GM18511 (cell line): ENCODE measurements around the gene KRTAP10-8.
"Not testable (repeated sequence)": the region's sequence is repeated elsewhere in the genome, so short reads cannot be mapped to it uniquely, and the experiment has no call there.

Experiments used
- ATAC-seq: cut with Tn5 transposase; IDR thresholded peaks from one replicate; pipeline ENCODE4 v1.9.1; 2021; ENCODE audit warnings: mild to moderate bottlenecking, moderate library complexity; ENCODE audit not compliant: unreplicated experiment

KRTAP10-8 gene

DNA sequence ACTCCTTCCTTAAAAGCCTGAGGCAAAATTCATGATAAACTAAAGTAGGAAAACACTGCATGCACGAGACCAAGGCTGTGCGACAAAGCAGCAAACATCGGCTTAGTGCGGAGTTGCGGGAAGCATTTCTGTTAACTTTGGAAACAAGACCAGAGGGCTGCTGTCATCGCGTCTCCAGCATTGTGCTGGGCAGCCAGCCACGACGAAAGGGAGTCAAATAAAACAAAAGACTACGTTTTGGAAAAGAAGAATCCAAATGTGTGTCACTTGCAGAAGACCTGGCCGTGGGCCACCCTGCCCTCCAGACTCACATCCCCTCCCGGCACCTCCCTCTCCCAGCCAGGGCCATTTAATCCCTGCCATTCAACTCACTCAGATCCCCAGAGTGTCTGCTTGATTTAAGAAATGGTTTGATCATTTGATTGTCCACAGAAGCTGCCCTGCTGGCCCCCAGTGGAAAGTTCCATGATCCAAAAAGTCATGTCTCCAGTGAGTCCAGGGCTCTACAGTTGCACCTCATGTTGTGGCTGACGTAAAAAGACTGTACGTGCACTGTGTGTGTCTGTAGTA, 31.9 kb downstream of the KRTAP10-8 start:
- ATAC-seq = no peak

DNA sequence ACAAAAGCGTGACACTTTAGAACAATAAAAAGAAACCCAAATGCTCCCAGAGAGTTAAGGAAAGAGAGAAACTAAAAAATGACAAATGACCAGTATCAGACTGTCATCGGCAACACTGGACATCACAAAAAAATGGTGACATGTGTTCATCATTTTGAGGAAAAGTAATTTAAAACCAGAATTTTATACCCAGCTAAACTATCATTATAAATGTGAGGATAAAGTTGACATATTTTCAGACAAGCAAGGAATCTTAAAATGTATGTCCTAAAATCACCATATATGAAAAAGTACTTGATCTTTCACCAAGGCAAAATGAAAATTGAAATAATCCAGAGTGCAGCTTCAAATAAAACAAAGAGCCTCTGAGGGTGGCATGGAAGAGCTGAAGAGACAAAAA, 33.0 kb downstream of the KRTAP10-8 start:
- ATAC-seq = no peak

- ATAC-seq = not testable (repeated sequence)
Measured at GRCh38 chr21:44646366-44647221, 34.7 kb downstream of the KRTAP10-8 start, which contains the start of gene KRTAP10-11. Gene KRTAP10-11 (plus strand): TSS chr21:44646414. CDS start chr21:44646459, 45 bp downstream.

- ATAC-seq = no peak
Measured at GRCh38 chr21:44647222-44647552, 35.3 kb downstream of the KRTAP10-8 start.

DNA sequence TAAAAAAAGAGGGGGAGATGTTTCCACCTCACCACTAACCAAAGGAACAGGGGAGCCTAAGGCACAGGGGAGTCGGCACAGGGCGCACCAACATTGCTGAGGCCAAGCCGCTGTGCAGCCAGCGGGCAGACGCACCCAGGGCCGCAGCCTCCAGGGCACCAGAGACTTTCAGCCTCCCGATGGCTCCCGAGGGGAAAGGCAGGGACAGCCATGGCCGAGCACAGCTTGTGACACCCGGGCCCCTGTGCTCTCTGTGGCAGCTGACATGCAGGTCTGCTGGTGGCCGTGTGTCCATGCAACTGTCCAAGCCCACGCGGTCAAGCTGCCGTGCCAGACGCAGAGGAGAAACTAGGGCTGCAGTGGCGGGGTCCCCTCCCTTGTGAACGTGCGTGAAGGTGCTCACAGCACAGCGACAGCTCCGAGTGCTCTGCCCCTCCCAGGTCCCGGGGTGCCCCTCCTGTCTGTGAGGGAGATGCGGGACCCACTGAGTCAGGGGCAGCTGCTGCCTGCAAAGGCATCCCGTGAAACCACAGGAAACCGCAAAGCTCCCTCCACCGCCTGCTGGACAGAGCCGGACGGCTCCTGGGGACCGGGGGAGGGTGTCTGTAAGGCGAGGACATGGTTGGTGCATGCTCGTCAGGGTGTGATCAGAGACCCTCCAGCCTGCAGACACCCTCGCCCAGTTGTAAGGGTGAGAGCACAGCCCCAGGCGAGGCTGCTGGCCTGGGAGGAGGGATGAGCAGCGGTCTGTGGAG, 36.9 kb downstream of the KRTAP10-8 start:
- ATAC-seq = no peak

GRCh38 chr21:44649521-44650100, 37.7 kb downstream of the KRTAP10-8 start:
- no peak for ATAC-seq

- no peak for ATAC-seq
Measured at GRCh38 chr21:44650265-44650972, 38.5 kb downstream of the KRTAP10-8 start.

DNA sequence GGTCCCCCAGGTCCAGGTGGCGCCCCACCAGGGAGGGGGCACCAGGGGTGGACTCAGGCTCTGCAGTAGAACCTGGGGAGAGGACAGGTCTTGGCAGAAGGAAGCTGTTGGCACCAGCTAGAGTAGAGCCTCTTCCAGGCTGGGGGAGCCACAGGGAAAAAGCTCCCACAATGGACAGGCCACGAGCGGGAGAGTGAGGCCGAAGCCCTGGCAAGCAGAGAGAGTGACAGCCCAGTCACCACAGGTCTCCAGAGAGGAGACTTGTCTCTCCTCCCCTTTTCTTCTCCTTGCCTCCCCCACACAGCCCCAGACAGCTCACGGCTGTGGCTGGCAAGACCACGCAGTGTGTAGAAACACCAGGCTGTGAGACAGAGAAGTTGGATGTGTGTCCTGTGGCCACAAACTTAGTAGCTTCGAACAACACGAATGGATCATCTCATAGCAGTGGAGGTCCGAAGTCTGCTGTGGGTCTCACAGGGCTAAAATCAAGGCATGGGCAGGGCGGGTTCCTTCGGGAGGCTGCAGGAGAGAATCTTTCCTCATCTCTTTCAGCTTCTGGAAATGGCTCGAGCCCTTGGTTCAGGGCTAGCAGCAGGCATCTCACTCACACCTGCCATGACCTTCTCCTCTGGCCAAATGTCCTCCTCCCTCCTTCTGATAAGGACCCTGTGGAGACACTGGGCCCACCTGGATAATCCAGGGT, 39.2 kb downstream of the KRTAP10-8 start:
- ATAC-seq = no peak

DNA sequence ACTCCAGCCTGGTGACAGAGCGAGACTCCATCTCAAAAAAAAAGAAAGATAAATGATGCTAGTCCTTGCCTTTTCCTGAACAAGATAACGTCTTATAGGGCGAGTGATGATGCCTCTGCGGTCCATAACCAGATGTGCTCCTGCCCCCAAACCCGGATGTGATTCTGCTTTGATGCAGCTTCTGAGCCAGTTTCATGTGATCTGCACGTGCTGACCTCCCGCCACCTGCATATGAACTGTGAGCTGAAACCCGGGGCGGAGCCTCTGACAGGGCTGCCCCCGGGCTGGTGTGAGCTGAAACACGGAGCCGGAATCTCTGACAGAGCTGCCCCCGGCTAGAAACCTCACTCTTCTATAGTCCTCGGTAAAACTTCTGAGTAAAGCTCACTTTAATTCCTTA, 41.2 kb downstream of the KRTAP10-8 start:
- ATAC-seq = no peak

DNA sequence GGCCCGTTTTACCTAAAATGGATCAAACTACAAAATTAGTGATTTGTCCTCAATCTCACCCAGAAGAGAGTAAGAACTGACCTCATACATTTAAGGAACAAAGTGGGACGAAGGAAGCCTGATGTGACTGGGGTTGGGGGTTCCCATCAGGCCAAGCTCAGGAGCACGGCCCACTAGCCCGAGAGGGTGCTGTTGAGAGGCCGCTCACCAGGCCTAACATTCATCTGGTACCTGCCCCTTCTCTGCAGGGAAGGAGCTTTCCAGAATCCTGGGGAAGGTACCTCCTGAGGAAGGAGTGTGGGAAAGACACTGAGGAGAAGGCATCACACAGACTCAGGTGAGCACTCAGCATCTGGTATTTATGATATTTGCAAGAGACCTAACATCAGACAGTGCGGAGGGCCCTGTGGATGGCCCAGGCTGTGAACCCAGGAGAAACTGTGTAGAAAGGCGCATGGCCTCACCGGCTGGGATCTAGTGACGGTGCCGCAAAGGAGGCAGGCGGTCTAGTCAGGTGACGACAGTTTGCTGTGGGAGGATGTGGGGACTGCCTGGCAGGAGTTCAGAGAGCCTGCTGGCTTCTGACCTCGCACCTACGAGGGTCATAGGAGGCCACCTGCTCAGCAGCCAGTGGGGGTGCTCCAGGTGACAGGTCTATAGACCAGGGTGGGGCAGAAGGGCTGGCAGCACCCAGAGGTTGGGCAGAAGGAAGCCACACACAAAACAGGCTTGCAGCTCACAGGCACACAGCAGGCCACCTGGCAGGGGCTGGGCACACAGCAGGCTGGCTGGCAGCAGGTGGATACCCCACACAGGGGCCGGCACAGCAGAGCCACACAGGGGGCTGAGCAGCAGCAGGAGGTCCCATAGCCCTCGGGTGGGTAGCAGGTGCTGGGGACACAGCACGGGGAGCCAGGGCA, 42.0 kb downstream of the KRTAP10-8 start:
- no peak for ATAC-seq

- ATAC-seq = no peak
Measured at GRCh38 chr21:44654576-44655175, 42.8 kb downstream of the KRTAP10-8 start, which contains the start of gene KRTAP12-4. Gene KRTAP12-4 (minus strand): TSS chr21:44654659. CDS start chr21:44654614, 45 bp downstream.

DNA sequence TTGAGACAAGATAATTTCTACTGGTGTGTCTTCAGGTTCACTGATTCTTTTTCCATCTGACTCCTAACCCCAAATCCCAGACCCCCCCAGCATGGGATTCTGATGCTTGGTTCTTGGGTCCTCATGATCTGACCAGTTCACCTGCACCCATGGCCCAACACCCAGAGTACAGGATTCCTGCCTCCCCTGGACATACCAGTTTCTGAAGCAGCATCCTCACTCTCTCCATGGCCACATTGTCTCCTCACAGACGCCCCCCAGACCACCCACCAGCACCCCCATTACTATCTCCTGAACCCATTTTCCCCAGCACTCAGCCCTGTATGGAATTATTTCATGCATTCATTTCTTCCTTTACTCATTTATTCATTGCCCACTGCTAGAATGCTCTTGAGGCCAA, 45.0 kb downstream of the KRTAP10-8 start:
- ATAC-seq = no peak

DNA sequence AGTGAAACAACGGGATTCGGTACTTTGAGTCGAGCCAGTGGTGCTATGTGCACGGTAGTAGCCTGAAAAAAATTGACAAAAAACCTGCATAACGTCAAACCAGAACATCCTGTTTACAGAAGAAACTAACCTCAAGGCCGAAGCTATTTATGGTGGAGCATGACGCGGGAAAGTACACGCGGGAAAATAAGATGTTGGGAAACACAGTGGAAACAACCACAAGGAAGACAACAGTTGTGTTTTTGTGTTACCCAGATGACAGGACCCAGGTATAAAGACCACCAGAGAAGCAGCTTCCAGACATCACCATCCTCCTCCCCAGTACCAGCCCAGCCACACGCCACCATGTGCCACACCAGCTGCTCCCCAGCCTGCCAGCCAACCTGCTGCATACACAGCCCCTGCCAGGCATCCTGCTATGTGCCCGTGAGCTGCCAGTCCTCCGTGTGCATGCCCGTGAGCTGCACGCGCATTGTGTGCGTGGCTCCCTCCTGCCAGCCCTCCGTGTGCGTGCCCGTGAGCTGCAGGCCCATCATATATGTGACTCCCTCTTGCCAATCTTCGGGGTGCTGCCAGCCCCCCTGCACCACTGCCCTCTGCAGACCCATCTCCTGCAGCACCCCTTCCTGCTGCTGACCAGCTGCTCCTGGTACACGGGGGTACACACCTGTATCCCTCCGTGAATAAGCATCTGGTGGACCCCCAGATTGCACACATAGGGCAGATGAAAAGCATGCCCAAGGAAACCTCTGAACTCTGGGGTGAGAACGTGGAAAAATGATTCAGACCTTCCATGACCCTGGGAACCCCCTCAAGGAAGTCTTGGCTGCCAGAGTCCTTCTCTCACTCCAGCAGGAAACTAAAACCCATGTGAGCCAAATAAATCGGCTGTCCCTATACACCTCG, 46.0 kb downstream of the KRTAP10-8 start, which contains the start of gene KRTAP12-3:
KRTAP12-3 (plus strand) TSS at position 298 of the 906 bp plus-strand sequence; CDS start at position 346, 48 bp downstream.
- no peak for ATAC-seq

DNA sequence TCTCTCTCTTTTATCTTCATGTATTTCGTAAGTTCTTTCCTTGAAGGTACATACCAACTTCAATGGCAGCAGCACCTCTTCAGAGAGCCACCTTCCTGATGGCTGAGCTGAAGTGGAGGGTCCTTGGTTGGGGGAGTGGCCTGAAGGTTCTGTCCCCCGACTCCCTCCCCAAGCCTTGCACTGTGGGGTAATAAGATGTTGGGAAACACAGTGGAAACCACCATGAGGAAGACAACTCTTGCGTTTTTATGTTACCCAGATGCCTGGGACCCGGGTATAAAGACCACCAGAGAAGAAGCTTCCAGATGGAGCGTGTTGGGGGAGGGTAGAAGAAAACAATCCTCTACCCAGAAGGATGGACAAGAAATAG, 46.6 kb downstream of the KRTAP10-8 start:
- ATAC-seq = no peak

- no peak for ATAC-seq
Measured at GRCh38 chr21:44658913-44659595, 47.2 kb downstream of the KRTAP10-8 start.

- ATAC-seq = not testable (repeated sequence)
Measured at GRCh38 chr21:44661567-44661966, 49.7 kb downstream of the KRTAP10-8 start.
